ENCODE data around the gene SORBS2.

- no peak for TF ChIP-seq CTCF (IDR thresholded peaks at IDR 0.05)
- no peak for TF ChIP-seq POLR2A (IDR thresholded peaks at IDR 0.05)
Measured at GRCh38 chr4:185637163-185637875, 174.7 kb downstream of the SORBS2 start.

All from testis (tissue), 2 donors.